ENCODE measurements around the gene PITPNM3.
"Not testable (repeated sequence)": the region's sequence is repeated elsewhere in the genome, so short reads cannot be mapped to it uniquely, and the experiment has no call there.

The PITPNM3 gene

DNA sequence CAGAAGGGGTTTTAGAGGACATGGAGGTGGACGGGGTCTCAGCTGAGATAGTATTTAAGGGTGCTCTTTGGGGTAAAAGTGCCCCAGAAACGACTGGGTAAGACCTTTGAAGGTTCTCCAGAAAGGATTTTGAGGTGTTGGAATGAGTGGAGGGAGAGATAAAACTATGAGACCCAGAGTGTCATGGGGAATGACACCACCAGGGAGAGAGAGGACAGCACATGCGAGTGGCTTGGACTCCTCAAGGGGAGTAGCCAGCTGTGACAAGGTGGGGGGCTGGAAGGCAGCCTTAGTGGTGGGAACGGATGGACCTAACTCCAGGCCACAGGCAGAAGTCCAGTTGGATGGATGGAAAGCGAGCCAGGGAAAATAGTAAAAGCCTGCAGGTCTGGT lies 19.2 kb upstream of the PITPNM3 start:
- TF ChIP-seq, protein P1, sequence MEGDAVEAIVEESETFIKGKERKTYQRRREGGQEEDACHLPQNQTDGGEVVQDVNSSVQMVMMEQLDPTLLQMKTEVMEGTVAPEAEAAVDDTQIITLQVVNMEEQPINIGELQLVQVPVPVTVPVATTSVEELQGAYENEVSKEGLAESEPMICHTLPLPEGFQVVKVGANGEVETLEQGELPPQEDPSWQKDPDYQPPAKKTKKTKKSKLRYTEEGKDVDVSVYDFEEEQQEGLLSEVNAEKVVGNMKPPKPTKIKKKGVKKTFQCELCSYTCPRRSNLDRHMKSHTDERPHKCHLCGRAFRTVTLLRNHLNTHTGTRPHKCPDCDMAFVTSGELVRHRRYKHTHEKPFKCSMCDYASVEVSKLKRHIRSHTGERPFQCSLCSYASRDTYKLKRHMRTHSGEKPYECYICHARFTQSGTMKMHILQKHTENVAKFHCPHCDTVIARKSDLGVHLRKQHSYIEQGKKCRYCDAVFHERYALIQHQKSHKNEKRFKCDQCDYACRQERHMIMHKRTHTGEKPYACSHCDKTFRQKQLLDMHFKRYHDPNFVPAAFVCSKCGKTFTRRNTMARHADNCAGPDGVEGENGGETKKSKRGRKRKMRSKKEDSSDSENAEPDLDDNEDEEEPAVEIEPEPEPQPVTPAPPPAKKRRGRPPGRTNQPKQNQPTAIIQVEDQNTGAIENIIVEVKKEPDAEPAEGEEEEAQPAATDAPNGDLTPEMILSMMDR (IDR thresholded peaks at IDR 0.05; ENCODE audit: borderline replicate concordance, insufficient read depth, low read depth, low read length): no peak
- no peak overlapping the region for H3K4me3 ChIP-seq (ENCODE audit: low read depth, low read length)

DNA sequence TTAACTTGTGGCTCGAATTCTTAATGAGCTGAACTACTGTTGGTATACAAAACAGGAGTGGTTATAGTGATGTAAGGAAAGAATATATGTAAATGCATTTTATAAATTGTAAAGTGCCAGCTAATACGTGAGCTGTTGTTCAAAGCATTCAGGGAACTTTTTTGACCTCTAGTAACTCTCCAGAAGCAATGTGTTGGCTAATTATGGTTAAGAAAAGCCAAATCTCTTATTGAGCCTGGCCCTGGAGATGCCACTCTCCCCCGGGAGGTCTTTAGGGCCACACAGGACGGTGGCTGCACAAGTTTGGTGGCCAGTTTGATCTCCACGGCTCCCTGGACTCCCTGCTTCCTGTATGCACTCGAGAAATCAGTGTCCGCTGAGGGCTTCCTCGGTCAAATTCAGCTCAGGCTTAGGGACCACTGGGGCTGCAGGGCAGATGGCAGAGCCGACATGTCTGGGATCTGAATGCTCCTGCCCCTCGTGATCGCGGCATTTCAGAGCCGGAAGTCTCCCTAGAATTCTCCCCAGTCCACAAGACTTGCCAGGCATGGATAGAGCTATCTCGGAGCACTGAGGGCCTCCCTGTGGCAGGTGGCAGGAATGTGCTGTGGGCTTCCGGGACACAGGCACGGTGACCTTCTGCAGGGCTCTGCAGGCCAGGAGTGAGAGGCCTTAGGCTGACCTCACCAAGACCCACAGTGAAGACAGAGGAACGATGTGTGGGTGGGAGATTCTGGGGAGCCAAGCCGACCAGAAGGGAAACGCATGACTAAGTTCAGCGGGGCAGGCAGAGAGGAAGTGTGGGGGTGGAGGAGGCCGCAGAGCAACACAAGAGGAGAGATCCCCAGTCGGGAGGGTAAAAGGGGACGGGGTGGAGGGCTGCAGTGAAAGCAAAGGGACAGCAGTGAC lies 18.6 kb upstream of the PITPNM3 start:
- no peak overlapping the region for H3K4me3 ChIP-seq (ENCODE audit: low read depth, low read length)
- TF ChIP-seq, protein P1 (IDR thresholded peaks at IDR 0.05; ENCODE audit: borderline replicate concordance, insufficient read depth, low read depth, low read length): no peak

DNA sequence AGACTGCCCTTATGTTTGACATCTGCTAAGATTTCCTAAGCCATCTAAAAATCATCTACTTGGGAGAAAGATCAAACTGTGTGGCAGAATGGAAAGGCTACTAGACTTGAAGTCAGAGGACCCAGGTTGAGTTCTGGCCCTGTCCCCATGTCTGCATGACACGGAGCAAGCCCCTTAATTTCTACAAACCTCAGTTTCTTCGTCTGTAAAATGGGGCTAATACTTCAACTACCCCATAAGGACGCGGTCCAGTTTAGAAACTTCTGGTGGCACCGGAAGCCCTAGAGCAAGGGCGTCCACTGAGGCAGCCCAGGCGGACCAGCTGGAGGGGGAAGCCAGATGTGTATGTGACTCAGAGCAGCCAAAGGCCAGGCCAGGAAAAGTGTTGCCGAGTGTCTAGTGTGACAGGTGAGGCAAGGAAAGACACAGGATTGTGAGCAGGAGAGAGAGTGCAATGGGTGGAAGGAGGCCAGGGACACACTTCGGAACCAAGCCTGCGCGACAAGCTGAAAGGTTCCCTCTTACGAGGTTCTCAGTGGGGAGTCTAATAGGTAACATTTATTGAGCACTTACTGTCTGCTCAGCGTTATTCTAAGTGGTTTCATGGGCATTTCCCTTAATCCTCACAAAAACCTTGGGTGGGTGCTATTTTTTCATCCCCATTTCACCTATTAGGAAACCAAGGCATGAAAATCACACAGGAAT lies 17.8 kb upstream of the PITPNM3 start:
- H3K4me3 ChIP-seq (ENCODE audit: low read depth, low read length): no peak overlapping the region
- TF ChIP-seq, protein P1 (IDR thresholded peaks at IDR 0.05; ENCODE audit: borderline replicate concordance, insufficient read depth, low read depth, low read length): no peak

DNA sequence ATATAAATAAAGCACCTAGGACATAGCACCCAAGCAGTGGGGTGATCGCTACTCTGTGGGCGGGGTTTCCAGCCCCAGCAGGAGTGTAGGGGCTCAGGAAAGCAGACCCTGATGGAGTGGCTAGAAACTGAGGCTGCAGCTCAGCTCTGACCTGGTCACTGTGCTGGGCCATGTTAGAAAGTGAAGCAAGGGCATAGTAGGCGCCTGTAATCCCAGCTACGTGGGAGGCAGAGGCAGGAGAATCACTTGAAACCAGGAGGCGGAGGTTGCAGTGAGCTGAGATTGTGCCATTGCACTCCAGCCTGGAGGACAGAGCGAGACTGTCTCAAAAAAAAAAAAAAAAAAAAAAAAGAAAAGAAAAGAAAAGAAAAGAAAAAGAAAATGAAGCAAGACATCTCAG lies 17.1 kb upstream of the PITPNM3 start:
- not testable (repeated sequence) for H3K4me3 ChIP-seq (ENCODE audit: low read depth, low read length)

DNA sequence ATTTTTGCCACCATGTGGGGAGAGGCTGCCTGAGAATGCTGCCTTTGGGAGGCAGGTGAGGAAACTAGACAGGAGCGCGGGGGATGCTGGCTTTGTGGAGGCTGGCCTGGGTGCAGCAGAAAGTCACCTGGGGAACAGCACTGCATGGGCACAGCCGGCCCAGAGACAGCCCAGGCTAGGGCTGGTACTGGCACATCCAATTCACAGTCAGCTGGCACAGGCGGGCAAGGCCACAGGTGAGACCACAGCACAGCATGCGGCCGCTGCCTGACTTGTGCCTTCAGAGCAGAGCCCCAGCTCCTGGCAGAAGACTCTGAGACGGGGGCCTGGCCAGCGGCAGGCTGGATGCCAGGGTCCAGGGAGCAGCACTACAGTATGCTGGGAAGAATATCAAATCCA lies 16.6 kb upstream of the PITPNM3 start:
- TF ChIP-seq, protein P1 (IDR thresholded peaks at IDR 0.05; ENCODE audit: borderline replicate concordance, insufficient read depth, low read depth, low read length): no peak
- no peak overlapping the region for H3K4me3 ChIP-seq (ENCODE audit: low read depth, low read length)

DNA sequence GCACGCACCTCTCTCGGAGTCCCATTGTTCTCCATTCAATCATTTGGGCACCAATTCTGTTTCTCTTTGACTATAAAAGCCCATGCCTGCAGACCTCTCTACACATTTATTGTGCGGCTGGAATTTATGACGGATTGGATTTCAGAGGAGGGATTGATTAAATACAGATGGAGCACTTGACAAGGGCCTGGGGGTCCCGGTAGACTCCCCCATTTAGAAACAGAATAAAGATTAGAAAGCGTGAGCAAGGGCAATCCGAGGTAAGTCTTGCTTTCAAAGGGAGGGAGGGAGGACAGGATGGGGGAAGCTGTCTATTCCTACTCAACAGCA lies 15.1 kb upstream of the PITPNM3 start:
- TF ChIP-seq, protein P1 (IDR thresholded peaks at IDR 0.05; ENCODE audit: borderline replicate concordance, insufficient read depth, low read depth, low read length): no peak
- no peak overlapping the region for H3K4me3 ChIP-seq (ENCODE audit: low read depth, low read length)

DNA sequence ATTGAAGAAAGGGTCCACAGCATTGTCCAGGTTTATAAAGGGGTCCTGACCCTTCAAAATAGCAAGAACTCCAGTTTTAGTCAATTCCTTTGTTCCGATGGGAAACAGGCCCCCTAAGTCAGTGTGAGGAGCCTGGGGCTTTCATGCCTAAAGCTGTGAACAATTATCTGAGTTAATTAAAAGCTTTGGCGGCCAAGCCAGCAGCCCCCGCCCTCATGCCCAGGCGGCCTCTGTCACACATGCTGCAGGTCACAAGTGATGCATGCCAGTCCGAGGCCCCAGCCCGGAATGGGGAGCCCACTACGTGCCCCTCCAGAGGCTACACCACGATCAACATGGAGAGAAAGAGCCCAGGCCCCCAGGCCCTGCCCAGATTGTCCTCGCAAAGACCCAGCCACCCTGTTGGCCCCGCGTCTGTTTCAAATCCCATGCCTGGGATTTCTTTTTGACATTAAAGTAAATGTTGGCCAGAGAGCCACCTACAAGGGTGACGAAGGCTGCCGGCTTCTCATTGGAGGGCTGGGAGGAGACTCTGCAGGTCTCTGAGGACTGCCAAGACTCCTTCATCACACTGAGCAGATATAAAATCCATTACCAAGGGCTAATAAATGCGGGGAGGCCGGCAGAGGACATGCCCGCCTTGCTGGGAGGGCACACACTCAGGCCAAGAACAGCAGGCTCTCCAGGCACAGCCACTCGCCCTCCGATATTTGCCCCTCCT lies 14.5 kb upstream of the PITPNM3 start:
- TF ChIP-seq, protein P1 (IDR thresholded peaks at IDR 0.05; ENCODE audit: borderline replicate concordance, insufficient read depth, low read depth, low read length): no peak
- H3K4me3 ChIP-seq (ENCODE audit: low read depth, low read length): no peak overlapping the region

Data from GM12875 (cell line).